ENCODE results near the gene LRRC23.
"Not testable (repeated sequence)": the region's sequence is repeated elsewhere in the genome, so short reads cannot be mapped to it uniquely, and the experiment has no call there.

LRRC23 gene

GRCh38 chr12:6872073-6873048 is 32.3 kb upstream of the LRRC23 start:
- DNase-seq (ENCODE audit: low spot score), result peak; percentile 78

GRCh38 chr12:6873094-6874014 is 31.3 kb upstream of the LRRC23 start, which contains the start of gene SPSB2:
Gene SPSB2, minus strand, starts transcription at chr12:6873303. Its CDS starts 402 bp downstream, at chr12:6872901.
- peak; percentile 94 for DNase-seq (ENCODE audit: low spot score)

GRCh38 chr12:6874015-6874368 is 30.6 kb upstream of the LRRC23 start:
- not testable (repeated sequence) for DNase-seq (ENCODE audit: low spot score)

- not testable (repeated sequence) for DNase-seq (ENCODE audit: low spot score)
Observed at GRCh38 chr12:6879824-6880223, 24.8 kb upstream of the LRRC23 start.

GRCh38 chr12:6883252-6883651 is 21.4 kb upstream of the LRRC23 start:
- no peak for DNase-seq (ENCODE audit: low spot score)

GRCh38 chr12:6883683-6884082 is 20.9 kb upstream of the LRRC23 start:
- no peak for DNase-seq (ENCODE audit: low spot score)

- no peak for DNase-seq (ENCODE audit: low spot score)
Observed at GRCh38 chr12:6884539-6884938, 20.1 kb upstream of the LRRC23 start.

- DNase-seq (ENCODE audit: low spot score), result not testable (repeated sequence)
Observed at GRCh38 chr12:6886206-6886999, 18.2 kb upstream of the LRRC23 start.

- DNase-seq (ENCODE audit: low spot score), result no peak
Observed at GRCh38 chr12:6887460-6887859, 17.2 kb upstream of the LRRC23 start.

- no peak for DNase-seq (ENCODE audit: low spot score)
Observed at GRCh38 chr12:6888360-6888759, 16.3 kb upstream of the LRRC23 start.

- DNase-seq (ENCODE audit: low spot score), result not testable (repeated sequence)
Observed at GRCh38 chr12:6888794-6889193, 15.8 kb upstream of the LRRC23 start.

GRCh38 chr12:6889775-6890573 is 14.6 kb upstream of the LRRC23 start:
- not testable (repeated sequence) for DNase-seq (ENCODE audit: low spot score)

- peak; percentile 95 for DNase-seq (ENCODE audit: low spot score)
Observed at GRCh38 chr12:6890789-6891645, 13.6 kb upstream of the LRRC23 start.

GRCh38 chr12:6891646-6892001 is 13.0 kb upstream of the LRRC23 start:
- no peak for DNase-seq (ENCODE audit: low spot score)

GRCh38 chr12:6892683-6893082 is 11.9 kb upstream of the LRRC23 start:
- not testable (repeated sequence) for DNase-seq (ENCODE audit: low spot score)

- DNase-seq (ENCODE audit: low spot score), result no peak
Observed at GRCh38 chr12:6894321-6894720, 10.3 kb upstream of the LRRC23 start.

GRCh38 chr12:6896846-6897435 is 7.7 kb upstream of the LRRC23 start:
- DNase-seq (ENCODE audit: low spot score), result peak; percentile 94

GRCh38 chr12:6899427-6899826 is 5.2 kb upstream of the LRRC23 start:
- DNase-seq (ENCODE audit: low spot score), result no peak

- peak; percentile 41 for DNase-seq (ENCODE audit: low spot score)
Observed at GRCh38 chr12:6899837-6900519, 4.6 kb upstream of the LRRC23 start.
